ENCODE data around the gene NFATC4.

DNA sequence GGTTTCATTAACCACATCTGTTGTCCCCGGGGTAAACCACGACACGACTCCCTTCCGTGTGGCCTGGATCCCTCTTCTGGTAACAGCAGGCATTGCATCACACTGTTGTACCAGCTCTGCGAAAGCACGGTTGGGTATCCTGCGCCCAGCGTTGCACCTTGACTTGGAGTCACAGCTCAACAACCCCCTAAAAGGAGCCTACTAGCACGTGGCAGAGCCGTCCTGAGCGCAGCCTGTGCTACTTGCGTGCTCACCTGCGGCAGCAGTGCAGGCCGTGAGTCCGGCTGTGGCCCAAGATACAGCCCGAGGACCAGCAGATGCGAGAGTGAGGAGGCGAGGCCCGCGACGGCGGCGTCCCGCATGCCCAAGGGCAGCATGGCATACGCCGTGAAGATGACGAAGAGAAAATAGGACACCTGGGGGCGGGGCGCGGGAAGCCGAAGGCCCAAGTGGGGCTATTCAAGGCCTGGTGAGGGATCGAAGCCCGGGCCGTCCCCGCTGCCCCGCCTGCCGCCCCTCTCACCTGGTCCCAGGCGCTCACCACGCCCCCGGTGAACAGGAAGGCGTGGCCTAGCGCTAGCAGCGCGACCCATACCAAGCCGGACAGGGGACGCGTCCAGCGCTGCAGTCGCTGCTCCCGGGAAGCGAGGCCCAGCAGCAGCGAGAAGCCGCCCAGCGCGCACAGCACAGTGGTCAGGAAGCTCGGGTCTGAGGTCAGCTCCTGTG lies 35.6 kb upstream of the NFATC4 start:
- TF ChIP-seq, protein P1, sequence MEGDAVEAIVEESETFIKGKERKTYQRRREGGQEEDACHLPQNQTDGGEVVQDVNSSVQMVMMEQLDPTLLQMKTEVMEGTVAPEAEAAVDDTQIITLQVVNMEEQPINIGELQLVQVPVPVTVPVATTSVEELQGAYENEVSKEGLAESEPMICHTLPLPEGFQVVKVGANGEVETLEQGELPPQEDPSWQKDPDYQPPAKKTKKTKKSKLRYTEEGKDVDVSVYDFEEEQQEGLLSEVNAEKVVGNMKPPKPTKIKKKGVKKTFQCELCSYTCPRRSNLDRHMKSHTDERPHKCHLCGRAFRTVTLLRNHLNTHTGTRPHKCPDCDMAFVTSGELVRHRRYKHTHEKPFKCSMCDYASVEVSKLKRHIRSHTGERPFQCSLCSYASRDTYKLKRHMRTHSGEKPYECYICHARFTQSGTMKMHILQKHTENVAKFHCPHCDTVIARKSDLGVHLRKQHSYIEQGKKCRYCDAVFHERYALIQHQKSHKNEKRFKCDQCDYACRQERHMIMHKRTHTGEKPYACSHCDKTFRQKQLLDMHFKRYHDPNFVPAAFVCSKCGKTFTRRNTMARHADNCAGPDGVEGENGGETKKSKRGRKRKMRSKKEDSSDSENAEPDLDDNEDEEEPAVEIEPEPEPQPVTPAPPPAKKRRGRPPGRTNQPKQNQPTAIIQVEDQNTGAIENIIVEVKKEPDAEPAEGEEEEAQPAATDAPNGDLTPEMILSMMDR (IDR thresholded peaks at IDR 0.05), result peak; percentile 68
- TF ChIP-seq, protein P2, sequence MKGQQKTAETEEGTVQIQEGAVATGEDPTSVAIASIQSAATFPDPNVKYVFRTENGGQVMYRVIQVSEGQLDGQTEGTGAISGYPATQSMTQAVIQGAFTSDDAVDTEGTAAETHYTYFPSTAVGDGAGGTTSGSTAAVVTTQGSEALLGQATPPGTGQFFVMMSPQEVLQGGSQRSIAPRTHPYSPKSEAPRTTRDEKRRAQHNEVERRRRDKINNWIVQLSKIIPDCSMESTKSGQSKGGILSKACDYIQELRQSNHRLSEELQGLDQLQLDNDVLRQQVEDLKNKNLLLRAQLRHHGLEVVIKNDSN (CRISPR knock-in tag; IDR thresholded peaks at IDR 0.05), result peak; percentile 86
- TF ChIP-seq, protein P3, sequence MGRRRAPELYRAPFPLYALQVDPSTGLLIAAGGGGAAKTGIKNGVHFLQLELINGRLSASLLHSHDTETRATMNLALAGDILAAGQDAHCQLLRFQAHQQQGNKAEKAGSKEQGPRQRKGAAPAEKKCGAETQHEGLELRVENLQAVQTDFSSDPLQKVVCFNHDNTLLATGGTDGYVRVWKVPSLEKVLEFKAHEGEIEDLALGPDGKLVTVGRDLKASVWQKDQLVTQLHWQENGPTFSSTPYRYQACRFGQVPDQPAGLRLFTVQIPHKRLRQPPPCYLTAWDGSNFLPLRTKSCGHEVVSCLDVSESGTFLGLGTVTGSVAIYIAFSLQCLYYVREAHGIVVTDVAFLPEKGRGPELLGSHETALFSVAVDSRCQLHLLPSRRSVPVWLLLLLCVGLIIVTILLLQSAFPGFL (CRISPR knock-in tag; IDR thresholded peaks at IDR 0.05; ENCODE audit: borderline replicate concordance), result peak; percentile 97
- TF ChIP-seq TEAD4 (CRISPR knock-in tag; IDR thresholded peaks at IDR 0.05) (peak; percentile 94), JUN (CRISPR knock-in tag; IDR thresholded peaks at IDR 0.05) (peak; percentile 96), ELF4 (CRISPR knock-in tag; IDR thresholded peaks at IDR 0.05; ENCODE audit: low read depth) (peak; percentile 89; the same call in 1 of the 2 replicates), CREB1 (CRISPR knock-in tag; IDR thresholded peaks at IDR 0.05) (peak; percentile 97), NR2C2 (CRISPR knock-in tag; IDR thresholded peaks at IDR 0.05) (peak; percentile 81), SP1 (CRISPR knock-in tag; conservative IDR thresholded peaks at IDR 0.05) (peak; percentile 78), ZNF423 (CRISPR knock-in tag; IDR thresholded peaks at IDR 0.05) (no peak)
- TF ChIP-seq, protein P4, sequence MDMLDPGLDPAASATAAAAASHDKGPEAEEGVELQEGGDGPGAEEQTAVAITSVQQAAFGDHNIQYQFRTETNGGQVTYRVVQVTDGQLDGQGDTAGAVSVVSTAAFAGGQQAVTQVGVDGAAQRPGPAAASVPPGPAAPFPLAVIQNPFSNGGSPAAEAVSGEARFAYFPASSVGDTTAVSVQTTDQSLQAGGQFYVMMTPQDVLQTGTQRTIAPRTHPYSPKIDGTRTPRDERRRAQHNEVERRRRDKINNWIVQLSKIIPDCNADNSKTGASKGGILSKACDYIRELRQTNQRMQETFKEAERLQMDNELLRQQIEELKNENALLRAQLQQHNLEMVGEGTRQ (CRISPR knock-in tag; IDR thresholded peaks at IDR 0.05), result 0 out of 2 replicates have a peak, but pooled peaks have one; percentile 29
- TF ChIP-seq, protein P5, sequence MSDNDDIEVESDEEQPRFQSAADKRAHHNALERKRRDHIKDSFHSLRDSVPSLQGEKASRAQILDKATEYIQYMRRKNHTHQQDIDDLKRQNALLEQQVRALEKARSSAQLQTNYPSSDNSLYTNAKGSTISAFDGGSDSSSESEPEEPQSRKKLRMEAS (CRISPR knock-in tag; IDR thresholded peaks at IDR 0.05), result peak; percentile 99
- TF ChIP-seq, protein P6, sequence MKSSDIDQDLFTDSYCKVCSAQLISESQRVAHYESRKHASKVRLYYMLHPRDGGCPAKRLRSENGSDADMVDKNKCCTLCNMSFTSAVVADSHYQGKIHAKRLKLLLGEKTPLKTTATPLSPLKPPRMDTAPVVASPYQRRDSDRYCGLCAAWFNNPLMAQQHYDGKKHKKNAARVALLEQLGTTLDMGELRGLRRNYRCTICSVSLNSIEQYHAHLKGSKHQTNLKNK (CRISPR knock-in tag; IDR thresholded peaks at IDR 0.05), result no peak
